Esophagus muscularis mucosa (tissue), 3 donors: ENCODE measurements around the gene SH3BGRL.

ENCODE experiments used
- POLR2AphosphoS5 ChIP-seq, 2 donors: sonication (generic); formaldehyde crosslinking; IDR thresholded peaks; one replicate each; pipeline ENCODE4 v1.6.1; 2017; ENCODE audit warnings: antibody characterized with exemption in 2 of 2
- TF ChIP-seq, protein P1 (sequence below), 3 experiments: fragments of 200-600 bp in 2 of 3; fragments of 450-650 bp in 1 of 3; sonication (generic) in 2 of 3; IDR thresholded peaks; one replicate each; pipeline ENCODE4 v1.5.1; 2017 to 2019; ENCODE audit warnings: antibody characterized with exemption in 3 of 3, mild to moderate bottlenecking in 2 of 3, moderate library complexity in 1 of 3

DNA sequence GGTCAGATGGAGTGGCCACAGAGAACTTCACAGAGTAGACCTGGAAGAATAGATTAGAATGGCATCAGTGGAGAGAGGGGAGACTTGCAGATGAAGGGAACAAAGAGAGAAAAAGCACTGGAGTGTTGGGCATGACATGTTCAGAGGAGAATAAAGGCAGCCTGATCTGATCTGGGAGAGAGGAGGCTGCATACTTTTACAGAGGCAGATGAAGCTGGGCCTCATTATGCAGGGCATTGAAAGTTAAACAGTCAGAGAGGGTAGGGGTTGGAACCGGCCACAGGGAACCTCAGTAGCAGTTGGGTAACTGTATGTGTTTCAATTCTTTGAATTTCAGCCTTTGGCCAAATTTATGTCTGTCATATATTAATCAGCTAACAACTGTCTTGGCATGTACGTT, 61.2 kb downstream of the SH3BGRL start:
- no peak for TF ChIP-seq POLR2AphosphoS5 (IDR thresholded peaks at IDR 0.05)
- TF ChIP-seq, protein P1, sequence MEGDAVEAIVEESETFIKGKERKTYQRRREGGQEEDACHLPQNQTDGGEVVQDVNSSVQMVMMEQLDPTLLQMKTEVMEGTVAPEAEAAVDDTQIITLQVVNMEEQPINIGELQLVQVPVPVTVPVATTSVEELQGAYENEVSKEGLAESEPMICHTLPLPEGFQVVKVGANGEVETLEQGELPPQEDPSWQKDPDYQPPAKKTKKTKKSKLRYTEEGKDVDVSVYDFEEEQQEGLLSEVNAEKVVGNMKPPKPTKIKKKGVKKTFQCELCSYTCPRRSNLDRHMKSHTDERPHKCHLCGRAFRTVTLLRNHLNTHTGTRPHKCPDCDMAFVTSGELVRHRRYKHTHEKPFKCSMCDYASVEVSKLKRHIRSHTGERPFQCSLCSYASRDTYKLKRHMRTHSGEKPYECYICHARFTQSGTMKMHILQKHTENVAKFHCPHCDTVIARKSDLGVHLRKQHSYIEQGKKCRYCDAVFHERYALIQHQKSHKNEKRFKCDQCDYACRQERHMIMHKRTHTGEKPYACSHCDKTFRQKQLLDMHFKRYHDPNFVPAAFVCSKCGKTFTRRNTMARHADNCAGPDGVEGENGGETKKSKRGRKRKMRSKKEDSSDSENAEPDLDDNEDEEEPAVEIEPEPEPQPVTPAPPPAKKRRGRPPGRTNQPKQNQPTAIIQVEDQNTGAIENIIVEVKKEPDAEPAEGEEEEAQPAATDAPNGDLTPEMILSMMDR (IDR thresholded peaks at IDR 0.05), result no peak
